ENCODE measurements around the gene ENAH. TPM values are rescaled to one million over a fixed set of nuclear protein-coding genes. Genes with fewer than 3 reads are reported as not detected.

ENAH gene
- total RNA-seq, 1 experiment from 2014 or later, result 100 TPM

GRCh38 chr1:225466848-225467192, 186.1 kb downstream of the ENAH start:
- Histone ChIP-seq H3K79me2 (ENCODE audit: insufficient read depth, low read length) (no peaks in the 10 kb centered on the region), H2AFZ (ENCODE audit: low read depth, low read length, poor library complexity, severe bottlenecking) (no peak overlapping the region), H3K36me3 (ENCODE audit: control insufficient read depth in 1 of 2, insufficient read depth in 2 of 2, low read length in 2 of 2) (no peaks in the 10 kb centered on the region), H3K4me1 (ENCODE audit: control insufficient read depth in 1 of 2, insufficient read depth in 2 of 2, low read length in 2 of 2) (peaks cover 8 to 22% of the 10 kb centered on the region in 2 experiments; a peak in 3 of 4 replicates), H4K20me1 (ENCODE audit: insufficient read depth) (no peaks in the 10 kb centered on the region), H3K9me3 (ENCODE audit: control insufficient read depth in 1 of 2, insufficient read depth in 1 of 2, low read depth in 1 of 2, low read length in 2 of 2) (no peaks in the 10 kb centered on the region), H3K9me2 (ENCODE audit: insufficient read depth) (no peaks in the 10 kb centered on the region), H3K9ac (ENCODE audit: low read length) (no peak overlapping the region), H3K4me3 (replicated peaks in 1 of 2; ENCODE audit: low read depth in 1 of 2, low read length in 2 of 2) (no peak overlapping the region), H3K27me3 (ENCODE audit: insufficient read depth, low read length) (no peaks in the 10 kb centered on the region), H3K27ac (ENCODE audit: low read depth, low read length) (no peak overlapping the region), H3K4me2 (ENCODE audit: low read length) (no peak overlapping the region)
- DNase-seq (ENCODE audit: low read depth, low spot score) (no peak), ATAC-seq (no peak)
- TF ChIP-seq JUND (IDR thresholded peaks at IDR 0.05) (no peak), POLR2A (IDR thresholded peaks at IDR 0.05; ENCODE audit: borderline replicate concordance, extremely low read depth, insufficient read depth, insufficient read length) (no peak), MAX (IDR thresholded peaks at IDR 0.05) (no peak)
- ChIA-PET CTCF (no interaction called here), RAD21 (ENCODE audit: low non-redundant PET in 1 of 2, low total read pairs in 2 of 2, uncharacterized antibody in 2 of 2, unreplicated experiment in 2 of 2) (no interaction called here), POLR2A (no interaction called here)
- intact Hi-C loops (cut with micrococcal nuclease), result no loop called here
- no TSS peak for BruUV-seq (replicated peaks)

- Histone ChIP-seq H3K27ac (ENCODE audit: low read depth, low read length) (no peak overlapping the region), H3K27me3 (ENCODE audit: insufficient read depth, low read length) (no peaks in the 10 kb centered on the region), H4K20me1 (ENCODE audit: insufficient read depth) (no peaks in the 10 kb centered on the region), H3K4me1 (ENCODE audit: control insufficient read depth in 1 of 2, insufficient read depth in 2 of 2, low read length in 2 of 2) (peaks cover 8 to 22% of the 10 kb centered on the region in 2 experiments; a peak in 3 of 4 replicates), H2AFZ (ENCODE audit: low read depth, low read length, poor library complexity, severe bottlenecking) (no peak overlapping the region), H3K4me2 (ENCODE audit: low read length) (no peak overlapping the region), H3K36me3 (ENCODE audit: control insufficient read depth in 1 of 2, insufficient read depth in 2 of 2, low read length in 2 of 2) (no peaks in the 10 kb centered on the region), H3K79me2 (ENCODE audit: insufficient read depth, low read length) (no peaks in the 10 kb centered on the region), H3K9ac (ENCODE audit: low read length) (no peak overlapping the region), H3K4me3 (replicated peaks in 1 of 2; ENCODE audit: low read depth in 1 of 2, low read length in 2 of 2) (no peak overlapping the region), H3K9me2 (ENCODE audit: insufficient read depth) (no peaks in the 10 kb centered on the region), H3K9me3 (ENCODE audit: control insufficient read depth in 1 of 2, insufficient read depth in 1 of 2, low read depth in 1 of 2, low read length in 2 of 2) (no peaks in the 10 kb centered on the region)
- ATAC-seq (no peak), DNase-seq (ENCODE audit: low read depth, low spot score) (no peak)
- ChIA-PET RAD21 (ENCODE audit: low non-redundant PET in 1 of 2, low total read pairs in 2 of 2, uncharacterized antibody in 2 of 2, unreplicated experiment in 2 of 2) (no interaction called here), POLR2A (no interaction called here), CTCF (interaction anchor here (2.1 kb wide), 1 partner anchor 9 kb away, joined by 4 read pairs; no protein-coding TSS in a partner anchor)
- TF ChIP-seq SIN3A (IDR thresholded peaks at IDR 0.05; ENCODE audit: low read depth) (no peak), EZH2phosphoT487 (IDR thresholded peaks at IDR 0.05; ENCODE audit: borderline replicate concordance) (no peak), POLR2A (IDR thresholded peaks at IDR 0.05; ENCODE audit: borderline replicate concordance, extremely low read depth, insufficient read depth, insufficient read length) (no peak), POLR2AphosphoS5 (IDR thresholded peaks at IDR 0.05; ENCODE audit: low read depth, low read length) (no peak), ELF1 (IDR thresholded peaks at IDR 0.05; ENCODE audit: borderline replicate concordance, low read depth) (no peak), TCF7L2 (IDR thresholded peaks at IDR 0.05; ENCODE audit: borderline replicate concordance, extremely low read depth, insufficient read depth, insufficient read length) (no peak), FOSL1 (IDR thresholded peaks at IDR 0.05; ENCODE audit: low read depth) (no peak), EGR1 (IDR thresholded peaks at IDR 0.05; ENCODE audit: low read depth) (no peak), YY1 (IDR thresholded peaks at IDR 0.05; ENCODE audit: extremely low read depth, insufficient replicate concordance, low read depth, low read length) (no peak), EZH2 (IDR thresholded peaks at IDR 0.05) (no peak), RAD21 (IDR thresholded peaks at IDR 0.05; ENCODE audit: low read depth) (no peak), ZBTB33 (IDR thresholded peaks at IDR 0.05; ENCODE audit: extremely low read depth, insufficient replicate concordance, low read length) (no peak), SRF (IDR thresholded peaks at IDR 0.05; ENCODE audit: low read depth) (no peak)
- intact Hi-C loops (cut with micrococcal nuclease), result no loop called here
- BruUV-seq (replicated peaks), result no TSS peak
Measured at GRCh38 chr1:225465793-225466517, 187.0 kb downstream of the ENAH start.
